A549 (cell line): ENCODE measurements around the gene SLC26A5.

Experiments
- CTCF ChIP-seq: fragments of >200 bp; sonication (Bioruptor Twin); formaldehyde crosslinking; IDR thresholded peaks from 3 replicates; pipeline ENCODE4 v1.5.1; 2016
- EP300 ChIP-seq, 2 experiments: fragments of >200 bp; sonication (Bioruptor Twin); formaldehyde crosslinking; IDR thresholded peaks; 2 replicates in 1 of 2; 3 replicates in 1 of 2; pipeline ENCODE4 v1.6.1; 2016 to 2017
- MAFK ChIP-seq: fragments of 450-650 bp; IDR thresholded peaks from 2 replicates; pipeline ENCODE4 v1.6.1; 2014; ENCODE audit not compliant: partially characterized antibody
- MAX ChIP-seq: IDR thresholded peaks from 2 replicates; pipeline ENCODE4 v1.6.1; 2012
- MAZ ChIP-seq: fragments of 150-350 bp; IDR thresholded peaks from 2 replicates; pipeline ENCODE4 v1.6.1; 2014; ENCODE audit warnings: antibody characterized with exemption, low read depth, low read length, borderline replicate concordance
- POLR2A ChIP-seq: IDR thresholded peaks from 2 replicates; pipeline ENCODE4 v1.6.1; 2012; ENCODE audit warnings: mild to moderate bottlenecking, low read length
- RAD21 ChIP-seq, 2 experiments: fragments of >200 bp in 1 of 2; sonication (Bioruptor Twin) in 1 of 2; formaldehyde crosslinking in 1 of 2; IDR thresholded peaks in 1 of 2; conservative IDR thresholded peaks in 1 of 2; 2 replicates in 1 of 2; 3 replicates in 1 of 2; pipeline ENCODE4 v1.6.1; 2012 to 2018; ENCODE audit warnings: inconsistent platforms in 1 of 2
- RNF2 ChIP-seq: fragments of 200-600 bp; sonication (generic); IDR thresholded peaks from 2 replicates; pipeline ENCODE4 v1.6.1; 2016; ENCODE audit warnings: low read depth, mild to moderate bottlenecking, antibody characterized with exemption, moderate library complexity, borderline replicate concordance
- SMC3 ChIP-seq: fragments of >200 bp; sonication (Bioruptor Twin); formaldehyde crosslinking; IDR thresholded peaks from 3 replicates; pipeline ENCODE4 v1.6.1; 2018; ENCODE audit warnings: inconsistent platforms
- ZNF302 ChIP-seq: fragments of 250-450 bp; sonication (Bioruptor Pico); IDR thresholded peaks from 2 replicates; pipeline ENCODE4 v1.9.0; 2021; ENCODE audit warnings: inconsistent platforms, mild to moderate bottlenecking, moderate library complexity

- no peak for TF ChIP-seq CTCF
- TF ChIP-seq MAZ = no peak
- TF ChIP-seq EP300 (IDR thresholded peaks at IDR 0.05) = no peak
- TF ChIP-seq POLR2A = no peak
- no peak for TF ChIP-seq RNF2
- TF ChIP-seq ZNF302 = no peak
- TF ChIP-seq RAD21 (conservative IDR thresholded peaks at IDR 0.05 in 1 of 2, IDR thresholded peaks at IDR 0.05 in 1 of 2) = no peak
- no peak for TF ChIP-seq SMC3
- TF ChIP-seq MAX = no peak
- no peak for TF ChIP-seq MAFK
Measured at GRCh38 chr7:103348959-103349358, 97.0 kb downstream of the SLC26A5 start.
